ENCODE data around the gene PCDHA8.
"Not testable (repeated sequence)": the region's sequence is repeated elsewhere in the genome, so short reads cannot be mapped to it uniquely, and the experiment has no call there.

PCDHA8 gene

DNA sequence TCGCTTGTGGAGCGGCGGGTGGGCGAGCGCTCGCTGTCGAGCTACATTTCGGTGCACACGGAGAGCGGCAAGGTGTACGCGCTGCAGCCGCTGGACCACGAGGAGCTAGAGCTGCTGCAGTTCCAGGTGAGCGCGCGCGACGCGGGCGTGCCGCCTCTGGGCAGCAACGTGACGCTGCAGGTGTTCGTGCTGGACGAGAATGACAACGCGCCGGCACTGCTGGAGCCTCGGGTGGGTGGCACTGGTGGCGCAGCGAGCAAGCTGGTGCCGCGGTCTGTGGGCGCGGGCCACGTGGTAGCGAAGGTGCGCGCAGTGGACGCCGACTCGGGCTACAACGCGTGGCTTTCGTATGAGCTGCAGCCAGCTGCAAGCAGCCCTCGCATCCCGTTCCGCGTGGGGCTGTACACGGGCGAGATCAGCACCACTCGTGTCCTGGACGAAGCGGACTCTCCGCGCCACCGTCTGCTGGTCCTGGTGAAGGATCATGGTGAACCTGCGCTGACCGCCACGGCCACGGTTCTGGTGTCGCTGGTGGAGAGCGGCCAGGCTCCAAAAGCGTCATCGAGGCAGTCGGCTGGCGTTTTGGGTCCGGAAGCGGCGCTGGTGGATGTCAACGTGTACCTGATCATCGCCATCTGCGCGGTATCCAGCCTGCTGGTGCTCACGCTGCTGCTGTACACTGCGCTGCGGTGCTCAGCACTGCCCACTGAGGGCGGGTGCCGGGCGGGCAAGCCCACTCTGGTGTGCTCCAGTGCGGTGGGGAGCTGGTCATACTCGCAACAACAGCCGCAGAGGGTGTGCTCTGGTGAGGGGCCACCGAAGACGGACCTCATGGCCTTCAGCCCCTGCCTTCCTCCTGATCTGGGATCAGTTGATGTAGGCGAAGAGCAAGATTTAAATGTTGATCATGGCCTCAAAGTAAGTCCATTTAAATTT lies 2.1 kb downstream of the PCDHA8 start:
- TF ChIP-seq, protein P1, sequence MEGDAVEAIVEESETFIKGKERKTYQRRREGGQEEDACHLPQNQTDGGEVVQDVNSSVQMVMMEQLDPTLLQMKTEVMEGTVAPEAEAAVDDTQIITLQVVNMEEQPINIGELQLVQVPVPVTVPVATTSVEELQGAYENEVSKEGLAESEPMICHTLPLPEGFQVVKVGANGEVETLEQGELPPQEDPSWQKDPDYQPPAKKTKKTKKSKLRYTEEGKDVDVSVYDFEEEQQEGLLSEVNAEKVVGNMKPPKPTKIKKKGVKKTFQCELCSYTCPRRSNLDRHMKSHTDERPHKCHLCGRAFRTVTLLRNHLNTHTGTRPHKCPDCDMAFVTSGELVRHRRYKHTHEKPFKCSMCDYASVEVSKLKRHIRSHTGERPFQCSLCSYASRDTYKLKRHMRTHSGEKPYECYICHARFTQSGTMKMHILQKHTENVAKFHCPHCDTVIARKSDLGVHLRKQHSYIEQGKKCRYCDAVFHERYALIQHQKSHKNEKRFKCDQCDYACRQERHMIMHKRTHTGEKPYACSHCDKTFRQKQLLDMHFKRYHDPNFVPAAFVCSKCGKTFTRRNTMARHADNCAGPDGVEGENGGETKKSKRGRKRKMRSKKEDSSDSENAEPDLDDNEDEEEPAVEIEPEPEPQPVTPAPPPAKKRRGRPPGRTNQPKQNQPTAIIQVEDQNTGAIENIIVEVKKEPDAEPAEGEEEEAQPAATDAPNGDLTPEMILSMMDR (IDR thresholded peaks at IDR 0.05; ENCODE audit: borderline replicate concordance, insufficient read depth, low read depth, low read length), result no peak
- H3K4me3 ChIP-seq (ENCODE audit: low read depth, low read length), result no peak overlapping the region

DNA sequence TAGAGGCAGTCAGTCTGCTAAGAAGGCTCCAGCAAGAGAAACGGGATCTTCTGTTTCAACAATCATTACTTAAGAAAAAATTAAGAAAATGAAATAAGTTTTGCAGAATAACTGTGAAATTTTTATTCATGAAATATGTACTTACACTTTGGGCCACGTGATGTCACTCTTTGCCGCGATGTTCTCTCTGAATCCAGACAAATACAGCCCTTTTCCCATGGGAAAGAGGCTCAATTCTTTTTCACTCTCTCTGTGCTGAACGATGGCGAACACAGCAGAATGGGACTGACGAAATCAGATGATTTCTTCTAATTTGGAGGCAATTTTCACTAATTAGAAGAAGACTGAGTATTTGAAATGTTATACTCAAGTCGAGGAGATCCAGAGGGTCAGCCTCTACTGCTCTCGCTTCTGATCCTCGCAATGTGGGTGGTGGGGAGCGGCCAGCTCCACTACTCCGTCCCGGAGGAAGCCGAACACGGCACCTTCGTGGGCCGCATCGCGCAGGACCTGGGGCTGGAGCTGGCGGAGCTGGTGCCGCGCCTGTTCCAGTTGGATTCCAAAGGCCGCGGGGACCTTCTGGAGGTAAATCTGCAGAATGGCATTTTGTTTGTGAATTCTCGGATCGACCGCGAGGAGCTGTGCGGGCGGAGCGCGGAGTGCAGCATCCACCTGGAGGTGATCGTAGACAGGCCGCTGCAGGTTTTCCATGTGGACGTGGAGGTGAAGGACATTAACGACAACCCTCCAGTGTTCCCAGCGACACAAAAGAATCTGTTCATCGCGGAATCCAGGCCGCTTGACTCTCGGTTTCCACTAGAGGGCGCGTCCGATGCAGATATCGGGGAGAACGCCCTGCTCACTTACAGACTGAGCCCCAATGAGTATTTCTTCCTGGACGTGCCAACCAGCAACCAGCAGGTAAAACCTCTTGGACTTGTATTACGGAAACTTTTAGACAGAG lies 7.4 kb downstream of the PCDHA8 start, which contains the start of gene PCDHA9:
PCDHA9 (plus strand) TSS at position 244 of the 964 bp plus-strand sequence; CDS start at position 358, 114 bp downstream.
- H3K4me3 ChIP-seq (ENCODE audit: low read depth, low read length), result not testable (repeated sequence)

DNA sequence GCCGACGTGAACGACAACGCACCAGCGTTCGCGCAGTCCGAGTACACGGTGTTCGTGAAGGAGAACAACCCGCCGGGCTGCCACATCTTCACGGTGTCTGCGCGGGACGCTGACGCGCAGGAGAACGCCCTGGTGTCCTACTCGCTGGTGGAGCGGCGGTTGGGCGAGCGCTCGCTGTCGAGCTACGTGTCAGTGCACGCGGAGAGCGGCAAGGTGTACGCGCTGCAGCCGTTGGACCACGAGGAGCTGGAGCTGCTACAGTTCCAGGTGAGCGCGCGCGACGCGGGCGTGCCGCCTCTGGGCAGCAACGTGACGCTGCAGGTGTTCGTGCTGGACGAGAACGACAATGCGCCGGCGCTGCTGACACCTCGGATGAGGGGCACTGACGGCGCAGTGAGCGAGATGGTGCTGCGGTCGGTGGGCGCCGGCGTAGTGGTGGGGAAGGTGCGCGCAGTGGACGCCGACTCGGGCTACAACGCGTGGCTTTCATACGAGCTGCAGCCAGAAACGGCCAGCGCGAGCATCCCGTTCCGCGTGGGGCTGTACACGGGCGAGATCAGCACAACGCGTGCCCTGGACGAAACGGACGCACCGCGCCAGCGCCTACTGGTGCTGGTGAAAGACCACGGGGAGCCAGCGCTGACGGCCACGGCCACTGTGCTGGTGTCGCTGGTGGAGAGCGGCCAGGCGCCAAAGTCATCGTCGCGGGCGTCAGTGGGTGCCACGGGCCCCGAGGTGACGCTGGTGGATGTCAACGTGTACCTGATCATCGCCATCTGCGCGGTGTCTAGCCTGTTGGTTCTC lies 9.0 kb downstream of the PCDHA8 start:
- H3K4me3 ChIP-seq (ENCODE audit: low read depth, low read length), result not testable (repeated sequence)

DNA sequence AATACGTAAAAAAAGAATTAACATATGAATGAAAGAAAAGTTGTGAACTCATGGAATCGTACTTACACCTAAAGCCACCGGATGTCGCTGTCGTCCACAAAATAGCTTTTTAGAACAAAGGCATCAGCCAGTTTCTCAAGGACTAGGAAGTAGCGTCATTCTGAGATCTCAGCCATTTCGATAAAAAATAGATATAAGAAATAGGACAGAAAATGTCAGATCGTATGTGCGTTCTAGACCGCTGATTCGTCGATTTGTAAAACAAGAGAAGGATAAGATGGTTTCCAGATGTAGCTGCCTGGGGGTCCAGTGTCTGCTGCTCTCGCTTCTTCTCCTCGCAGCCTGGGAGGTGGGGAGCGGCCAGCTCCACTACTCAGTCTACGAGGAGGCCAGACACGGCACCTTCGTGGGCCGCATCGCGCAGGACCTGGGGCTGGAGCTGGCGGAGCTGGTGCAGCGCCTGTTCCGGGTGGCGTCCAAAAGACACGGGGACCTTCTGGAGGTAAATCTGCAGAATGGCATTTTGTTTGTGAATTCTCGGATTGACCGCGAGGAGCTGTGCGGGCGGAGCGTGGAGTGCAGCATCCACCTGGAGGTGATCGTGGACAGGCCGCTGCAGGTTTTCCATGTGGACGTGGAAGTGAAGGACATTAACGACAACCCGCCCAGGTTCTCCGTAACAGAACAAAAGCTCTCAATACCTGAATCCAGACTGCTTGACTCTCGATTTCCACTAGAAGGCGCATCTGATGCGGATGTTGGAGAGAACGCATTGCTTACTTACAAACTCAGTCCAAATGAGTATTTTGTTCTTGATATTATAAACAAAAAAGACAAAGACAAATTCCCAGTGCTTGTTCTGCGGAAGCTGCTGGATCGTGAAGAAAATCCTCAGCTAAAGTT lies 15.0 kb downstream of the PCDHA8 start, which contains the start of gene PCDHA10:
PCDHA10 (plus strand) TSS at position 126 of the 903 bp plus-strand sequence; CDS start at position 278, 152 bp downstream.
- TF ChIP-seq, protein P1 (IDR thresholded peaks at IDR 0.05; ENCODE audit: borderline replicate concordance, insufficient read depth, low read depth, low read length), result no peak
- H3K4me3 ChIP-seq (ENCODE audit: low read depth, low read length), result no peak within 1 kb of the TSS

GRCh38 chr5:140857177-140857986 lies 16.4 kb downstream of the PCDHA8 start:
- TF ChIP-seq, protein P1 (IDR thresholded peaks at IDR 0.05; ENCODE audit: borderline replicate concordance, insufficient read depth, low read depth, low read length), result no peak
- no peak overlapping the region for H3K4me3 ChIP-seq (ENCODE audit: low read depth, low read length)

GRCh38 chr5:140857987-140858240 lies 16.9 kb downstream of the PCDHA8 start:
- TF ChIP-seq, protein P1 (IDR thresholded peaks at IDR 0.05; ENCODE audit: borderline replicate concordance, insufficient read depth, low read depth, low read length), result no peak
- no peak overlapping the region for H3K4me3 ChIP-seq (ENCODE audit: low read depth, low read length)
